ENCODE data around the gene SDS. TPM values are rescaled to one million over a fixed set of nuclear protein-coding genes. Genes with fewer than 3 reads are reported as not detected.

The SDS gene
- total RNA-seq, 8 experiments from 2014 or later: 0.14 to 3.0 (median 0.47) TPM

GRCh38 chr12:113439301-113439597, 35.6 kb upstream of the SDS start:
- in situ Hi-C loops (cut with MboI; ENCODE audit: low pct_unique_long_range_greater_than_20kb in 2 of 9, low sequenced_read_pairs in 9 of 9, unreplicated experiment in 9 of 9): loop anchor here in 1 of 9 experiments (25.0 kb wide), 1 partner anchor 473 kb away; no protein-coding TSS in a partner anchor
- no peaks in the 10 kb centered on the region for H3K4me1 ChIP-seq (replicated peaks in 1 of 2)
- 10 to 56% (median 39%) methylated on average over 2 to 4 of the region's 4 CpGs; no CpG with 5 or more reads in 2 of the 10 experiments for WGBS, 10 experiments
- no peak overlapping the region for H3K27ac ChIP-seq
- no peak for ATAC-seq (replicated peaks in 6 of 8)
- no peak overlapping the region for H3K4me3 ChIP-seq

- WGBS, 10 experiments: 24 to 81% (median 56%) methylated on average over 1 to 4 of the region's 4 CpGs; no CpG with 5 or more reads in 1 of the 10 experiments
- no peak for ATAC-seq (replicated peaks in 6 of 8)
- Histone ChIP-seq H3K4me3 (no peak overlapping the region), H3K27ac (no peak overlapping the region), H3K4me1 (replicated peaks in 1 of 2) (no peaks in the 10 kb centered on the region)
- in situ Hi-C loops (cut with MboI; ENCODE audit: low pct_unique_long_range_greater_than_20kb in 2 of 9, low sequenced_read_pairs in 9 of 9, unreplicated experiment in 9 of 9): loop anchor here in 1 of 9 experiments (25.0 kb wide), 1 partner anchor 474 kb away; no protein-coding TSS in a partner anchor
These were observed 35.0 kb upstream of the SDS start for GRCh38 chr12:113438523-113439300.

- Histone ChIP-seq H3K4me1 (replicated peaks in 1 of 2) (no peaks in the 10 kb centered on the region), H3K27ac (no peak overlapping the region), H3K4me3 (no peak overlapping the region)
- WGBS, 10 experiments: 0 to 80% (median 38%) methylated on average over 1 to 6 of the region's 9 CpGs; no CpG with 5 or more reads in 2 of the 10 experiments
- in situ Hi-C loops (cut with MboI; ENCODE audit: low pct_unique_long_range_greater_than_20kb in 2 of 9, low sequenced_read_pairs in 9 of 9, unreplicated experiment in 9 of 9): loop anchor here in 1 of 9 experiments (25.0 kb wide), 1 partner anchor 475 kb away; no protein-coding TSS in a partner anchor
- no peak for ATAC-seq (replicated peaks in 6 of 8)
These were observed 34.0 kb upstream of the SDS start for GRCh38 chr12:113437729-113438100.

GRCh38 chr12:113436993-113437728, 33.5 kb upstream of the SDS start:
- in situ Hi-C loops (cut with MboI; ENCODE audit: low pct_unique_long_range_greater_than_20kb in 2 of 9, low sequenced_read_pairs in 9 of 9, unreplicated experiment in 9 of 9): loop anchor here in 1 of 9 experiments (25.0 kb wide), 1 partner anchor 475 kb away; no protein-coding TSS in a partner anchor
- WGBS, 10 experiments: 63 to 100% (median 89%) methylated on average over 1 to 5 of the region's 6 CpGs
- no peaks in the 10 kb centered on the region for H3K4me1 ChIP-seq (replicated peaks in 1 of 2)
- H3K27ac ChIP-seq: no peak overlapping the region
- no peak overlapping the region for H3K4me3 ChIP-seq
- no peak for ATAC-seq (replicated peaks in 6 of 8)

GRCh38 chr12:113436586-113436985, 32.9 kb upstream of the SDS start:
- no peak overlapping the region for H3K27ac ChIP-seq
- in situ Hi-C loops (cut with MboI; ENCODE audit: low pct_unique_long_range_greater_than_20kb in 2 of 9, low sequenced_read_pairs in 9 of 9, unreplicated experiment in 9 of 9): loop anchor here in 1 of 9 experiments (25.0 kb wide), 1 partner anchor 476 kb away; no protein-coding TSS in a partner anchor
- no peak for ATAC-seq (replicated peaks in 6 of 8)
- no peaks in the 10 kb centered on the region for H3K4me1 ChIP-seq (replicated peaks in 1 of 2)
- 53 to 100% (median 93%) methylated on average over 1 to 3 of the region's 6 CpGs; no CpG with 5 or more reads in 7 of the 10 experiments for WGBS, 10 experiments
- no peak overlapping the region for H3K4me3 ChIP-seq

- no CpG with 5 or more reads among the region's 5 CpGs for WGBS, 10 experiments
- Histone ChIP-seq H3K4me3 (no peak overlapping the region), H3K4me1 (replicated peaks in 1 of 2) (no peaks in the 10 kb centered on the region), H3K27ac (no peak overlapping the region)
- in situ Hi-C loops (cut with MboI; ENCODE audit: low pct_unique_long_range_greater_than_20kb in 2 of 9, low sequenced_read_pairs in 9 of 9, unreplicated experiment in 9 of 9): loop anchor here in 1 of 9 experiments (25.0 kb wide), 1 partner anchor 477 kb away; no protein-coding TSS in a partner anchor
- ATAC-seq (replicated peaks in 6 of 8): no peak
These were observed 31.7 kb upstream of the SDS start for GRCh38 chr12:113435367-113435766.

GRCh38 chr12:113432986-113433385, 29.3 kb upstream of the SDS start:
- Histone ChIP-seq H3K4me1 (replicated peaks in 1 of 2) (no peaks in the 10 kb centered on the region), H3K27ac (no peak overlapping the region), H3K4me3 (no peak overlapping the region)
- in situ Hi-C loops (cut with MboI; ENCODE audit: low pct_unique_long_range_greater_than_20kb in 2 of 9, low sequenced_read_pairs in 9 of 9, unreplicated experiment in 9 of 9): loop anchor here in 1 of 9 experiments (25.0 kb wide), 1 partner anchor 479 kb away; no protein-coding TSS in a partner anchor
- no peak for ATAC-seq (replicated peaks in 6 of 8)

- peaks cover 0 to 5% of the 10 kb centered on the region in 2 donors for H3K4me1 ChIP-seq (replicated peaks in 1 of 2)
- no peak overlapping the region for H3K27ac ChIP-seq
- in situ Hi-C loops (cut with MboI; ENCODE audit: low pct_unique_long_range_greater_than_20kb in 2 of 9, low sequenced_read_pairs in 9 of 9, unreplicated experiment in 9 of 9): loop anchor here in 1 of 9 experiments (25.0 kb wide), 1 partner anchor 484 kb away; no protein-coding TSS in a partner anchor
- ATAC-seq (replicated peaks in 6 of 8): no peak
- H3K4me3 ChIP-seq: no peak overlapping the region
- 33 to 100% methylated on average over 1 of the region's 1 CpG; no CpG with 5 or more reads in 8 of the 10 experiments for WGBS, 10 experiments
These were observed 24.8 kb upstream of the SDS start for GRCh38 chr12:113428482-113428881.

- no peak overlapping the region for H3K4me3 ChIP-seq
- no peak for ATAC-seq (replicated peaks in 6 of 8)
- H3K4me1 ChIP-seq (replicated peaks in 1 of 2): peaks cover 1 to 9% of the 10 kb centered on the region in 2 donors
- H3K27ac ChIP-seq: no peak overlapping the region
- WGBS, 10 experiments: 92% methylated on average over 2 of the region's 9 CpGs; no CpG with 5 or more reads in 9 of the 10 experiments
- in situ Hi-C loops (cut with MboI; ENCODE audit: low pct_unique_long_range_greater_than_20kb in 2 of 9, low sequenced_read_pairs in 9 of 9, unreplicated experiment in 9 of 9): loop anchor here in 1 of 9 experiments (25.0 kb wide), 1 partner anchor 484 kb away; no protein-coding TSS in a partner anchor
These were observed 24.2 kb upstream of the SDS start for GRCh38 chr12:113427882-113428281.

GRCh38 chr12:113425960-113426453, 22.3 kb upstream of the SDS start:
- in situ Hi-C loops (cut with MboI; ENCODE audit: low pct_unique_long_range_greater_than_20kb in 2 of 9, low sequenced_read_pairs in 9 of 9, unreplicated experiment in 9 of 9): loop anchor here in 1 of 9 experiments (25.0 kb wide), 1 partner anchor 486 kb away; no protein-coding TSS in a partner anchor
- H3K4me3 ChIP-seq: no peak overlapping the region
- H3K4me1 ChIP-seq (replicated peaks in 1 of 2): peaks cover 7 to 12% of the 10 kb centered on the region in 2 donors
- no peak for ATAC-seq (replicated peaks in 6 of 8)
- WGBS, 10 experiments: 0 to 60% (median 33%) methylated on average over 1 to 4 of the region's 11 CpGs; no CpG with 5 or more reads in 3 of the 10 experiments
- H3K27ac ChIP-seq: no peak overlapping the region

- ATAC-seq (replicated peaks in 6 of 8): peak in 3 of 8 experiments; percentile 34 to 44 (median 38)
- Histone ChIP-seq H3K4me1 (replicated peaks in 1 of 2) (peaks cover 7 to 12% of the 10 kb centered on the region in 2 donors), H3K27ac (no peak overlapping the region), H3K4me3 (no peak overlapping the region)
- in situ Hi-C loops (cut with MboI; ENCODE audit: low pct_unique_long_range_greater_than_20kb in 2 of 9, low sequenced_read_pairs in 9 of 9, unreplicated experiment in 9 of 9): loop anchor here in 1 of 9 experiments (25.0 kb wide), 1 partner anchor 487 kb away; no protein-coding TSS in a partner anchor
- 0 to 83% (median 44%) methylated on average over 1 to 17 of the region's 20 CpGs; no CpG with 5 or more reads in 1 of the 10 experiments for WGBS, 10 experiments
These were observed 21.5 kb upstream of the SDS start for GRCh38 chr12:113424915-113425823.

GRCh38 chr12:113424456-113424855, 20.8 kb upstream of the SDS start:
- no peak overlapping the region for H3K4me3 ChIP-seq
- no peak for ATAC-seq (replicated peaks in 6 of 8)
- WGBS, 10 experiments: 0 to 100% (median 80%) methylated on average over 1 of the region's 1 CpG; no CpG with 5 or more reads in 5 of the 10 experiments
- peaks cover 7 to 12% of the 10 kb centered on the region in 2 donors for H3K4me1 ChIP-seq (replicated peaks in 1 of 2)
- no peak overlapping the region for H3K27ac ChIP-seq
- in situ Hi-C loops (cut with MboI; ENCODE audit: low pct_unique_long_range_greater_than_20kb in 2 of 9, low sequenced_read_pairs in 9 of 9, unreplicated experiment in 9 of 9): no loop called here
